HG03565 (cell line): Measurements from ENCODE around the gene CHIC2.

ENCODE experiments used
- ATAC-seq: cut with Tn5 transposase; IDR thresholded peaks from one replicate; pipeline ENCODE4 v1.9.1; 2021; ENCODE audit warnings: mild to moderate bottlenecking, moderate library complexity; ENCODE audit not compliant: unreplicated experiment

CHIC2 gene

GRCh38 chr4:54014666-54015160 lies 49.7 kb downstream of the CHIC2 start:
- no peak for ATAC-seq

- no peak for ATAC-seq
Measured at GRCh38 chr4:54011201-54011600, 53.2 kb downstream of the CHIC2 start.

- ATAC-seq = no peak
Measured at GRCh38 chr4:54006755-54007154, 57.6 kb downstream of the CHIC2 start.

- ATAC-seq = no peak
Measured at GRCh38 chr4:54005475-54005874, 58.9 kb downstream of the CHIC2 start.

GRCh38 chr4:54004463-54004862 lies 59.9 kb downstream of the CHIC2 start:
- no peak for ATAC-seq

GRCh38 chr4:54001668-54002365 lies 62.6 kb downstream of the CHIC2 start:
- no peak for ATAC-seq

- no peak for ATAC-seq
Measured at GRCh38 chr4:53997898-53998297, 66.5 kb downstream of the CHIC2 start.

GRCh38 chr4:53994382-53995102 lies 69.9 kb downstream of the CHIC2 start:
- no peak for ATAC-seq

GRCh38 chr4:53992785-53993184 lies 71.6 kb downstream of the CHIC2 start:
- ATAC-seq = no peak

GRCh38 chr4:53991821-53992220 lies 72.6 kb downstream of the CHIC2 start:
- no peak for ATAC-seq

GRCh38 chr4:53990641-53991040 lies 73.8 kb downstream of the CHIC2 start:
- ATAC-seq = no peak

- ATAC-seq = no peak
Measured at GRCh38 chr4:53987761-53988171, 76.6 kb downstream of the CHIC2 start.

GRCh38 chr4:53986062-53986461 lies 78.3 kb downstream of the CHIC2 start:
- no peak for ATAC-seq

GRCh38 chr4:53981567-53981966 lies 82.8 kb downstream of the CHIC2 start:
- ATAC-seq = no peak

- no peak for ATAC-seq
Measured at GRCh38 chr4:53981066-53981465, 83.3 kb downstream of the CHIC2 start.

GRCh38 chr4:53974561-53974960 lies 89.8 kb downstream of the CHIC2 start:
- ATAC-seq = no peak

- ATAC-seq = no peak
Measured at GRCh38 chr4:53967986-53968385, 96.4 kb downstream of the CHIC2 start.

GRCh38 chr4:53963781-53964180 lies 100.6 kb downstream of the CHIC2 start:
- ATAC-seq = no peak

- no peak for ATAC-seq
Measured at GRCh38 chr4:53963336-53963735, 101.1 kb downstream of the CHIC2 start.

GRCh38 chr4:53962516-53963225 lies 101.7 kb downstream of the CHIC2 start:
- ATAC-seq = no peak

GRCh38 chr4:53961351-53961750 lies 103.1 kb downstream of the CHIC2 start:
- ATAC-seq = no peak

- no peak for ATAC-seq
Measured at GRCh38 chr4:53960843-53961242, 103.6 kb downstream of the CHIC2 start.
